HG03460 (cell line): ENCODE data around the gene PLPPR1.

Source experiments
- ATAC-seq: cut with Tn5 transposase; IDR thresholded peaks from one replicate; pipeline ENCODE4 v1.9.1; 2021; ENCODE audit not compliant: unreplicated experiment

PLPPR1 gene

GRCh38 chr9:101028346-101029314 lies at the start of gene PLPPR1:
Gene PLPPR1, plus strand, starts transcription at chr9:101028727.
- no peak for ATAC-seq

- ATAC-seq, result no peak
These were observed 38.8 kb upstream of the PLPPR1 start for GRCh38 chr9:100989731-100990130.

- no peak for ATAC-seq
These were observed 37.7 kb upstream of the PLPPR1 start for GRCh38 chr9:100990605-100991381.

GRCh38 chr9:100992632-100993031 lies 35.9 kb upstream of the PLPPR1 start:
- ATAC-seq, result no peak

GRCh38 chr9:100999906-101000544 lies 28.5 kb upstream of the PLPPR1 start:
- no peak for ATAC-seq

GRCh38 chr9:101005246-101005645 lies 23.3 kb upstream of the PLPPR1 start:
- ATAC-seq, result no peak

GRCh38 chr9:101014566-101014965 lies 14.0 kb upstream of the PLPPR1 start:
- ATAC-seq, result no peak

GRCh38 chr9:101018467-101018866 lies 10.1 kb upstream of the PLPPR1 start:
- no peak for ATAC-seq

- no peak for ATAC-seq
These were observed 5.8 kb upstream of the PLPPR1 start for GRCh38 chr9:101022704-101023103.

- ATAC-seq, result no peak
These were observed 2.6 kb upstream of the PLPPR1 start for GRCh38 chr9:101025940-101026339.

- ATAC-seq, result no peak
These were observed 1.7 kb upstream of the PLPPR1 start for GRCh38 chr9:101026824-101027223.

- ATAC-seq, result no peak
These were observed 1.3 kb upstream of the PLPPR1 start for GRCh38 chr9:101027236-101027635.

GRCh38 chr9:101027733-101028345 lies 688 bp upstream of the PLPPR1 start:
- ATAC-seq, result no peak

GRCh38 chr9:101029315-101030085 lies 973 bp downstream of the PLPPR1 start:
- ATAC-seq, result no peak

- ATAC-seq, result no peak
These were observed 1.5 kb downstream of the PLPPR1 start for GRCh38 chr9:101030086-101030391.

- ATAC-seq, result no peak
These were observed 3.9 kb downstream of the PLPPR1 start for GRCh38 chr9:101032426-101032825.

- no peak for ATAC-seq
These were observed 5.7 kb downstream of the PLPPR1 start for GRCh38 chr9:101034222-101034621.

GRCh38 chr9:101035098-101035497 lies 6.6 kb downstream of the PLPPR1 start:
- no peak for ATAC-seq

GRCh38 chr9:101037430-101037829 lies 8.9 kb downstream of the PLPPR1 start:
- no peak for ATAC-seq

- no peak for ATAC-seq
These were observed 10.0 kb downstream of the PLPPR1 start for GRCh38 chr9:101038488-101038887.
